Activated T-cell treated with anti-CD3 and anti-CD28 coated beads, Interleukin-2, amount 50 U/mL, for 72 hours (primary cell): ENCODE data around the gene GATA6. TPM values are rescaled to one million over a fixed set of nuclear protein-coding genes. Genes with fewer than 3 reads are reported as not detected.

ENCODE experiments used
- ATAC-seq, 2 donors: fragments of 150-1000 bp; cut with Tn5 transposase; replicated peaks in 1 of 2; 2 replicates each; pipeline ENCODE4 v1.10.0; 2021; ENCODE audit warnings: moderate library complexity in 2 of 2, mild to moderate bottlenecking in 1 of 2
- DNase-seq, 2 donors: peaks; one replicate each; pipeline ENCODE4 v3.0.0; 2021 to 2022; ENCODE audit warnings: mixed read lengths in 1 of 2
- H3K27ac Mint-ChIP-seq: one replicate; pipeline ENCODE4 v1.8.0; 2022; ENCODE audit warnings: mild to moderate bottlenecking, moderate library complexity, mixed read lengths
- H3K27me3 Mint-ChIP-seq: one replicate; pipeline ENCODE4 v1.8.0; 2022; ENCODE audit warnings: low read depth, mixed read lengths
- H3K36me3 Mint-ChIP-seq, 2 donors: one replicate each; pipeline ENCODE4 v1.8.0; 2022; ENCODE audit warnings: mixed read lengths in 2 of 2, mild to moderate bottlenecking in 1 of 2; ENCODE audit not compliant: insufficient read depth in 2 of 2
- H3K4me1 Mint-ChIP-seq: one replicate; pipeline ENCODE4 v1.8.0; 2022; ENCODE audit warnings: low read depth, mixed read lengths
- H3K4me3 Mint-ChIP-seq, 2 donors: one replicate each; pipeline ENCODE4 v1.8.0; 2022; ENCODE audit warnings: mild to moderate bottlenecking in 2 of 2, mixed read lengths in 2 of 2, moderate library complexity in 2 of 2
- H3K9me3 Mint-ChIP-seq, 2 donors: one replicate each; pipeline ENCODE4 v1.8.0; 2022; ENCODE audit warnings: mixed read lengths in 2 of 2
- total RNA-seq, 2 donors: library from RNA; stranded (reverse); gene quantifications; one replicate each; pipeline ENCODE4 v1.2.3, GENCODE V29; 2022

Gene GATA6
- total RNA-seq, 2 donors from 2014 or later: 0.39 to 0.43 TPM

GRCh38 chr18:22155584-22155983 lies 13.8 kb upstream of the GATA6 start:
- DNase-seq: no peak
- no peak overlapping the region for H3K27ac Mint-ChIP-seq
- no peaks in the 10 kb centered on the region for H3K9me3 Mint-ChIP-seq
- no peak for ATAC-seq
- H3K36me3 Mint-ChIP-seq: no peaks in the 10 kb centered on the region
- H3K4me1 Mint-ChIP-seq: no peaks in the 10 kb centered on the region
- H3K4me3 Mint-ChIP-seq: no peak overlapping the region
- H3K27me3 Mint-ChIP-seq: peaks cover 8% of the 10 kb centered on the region

DNA sequence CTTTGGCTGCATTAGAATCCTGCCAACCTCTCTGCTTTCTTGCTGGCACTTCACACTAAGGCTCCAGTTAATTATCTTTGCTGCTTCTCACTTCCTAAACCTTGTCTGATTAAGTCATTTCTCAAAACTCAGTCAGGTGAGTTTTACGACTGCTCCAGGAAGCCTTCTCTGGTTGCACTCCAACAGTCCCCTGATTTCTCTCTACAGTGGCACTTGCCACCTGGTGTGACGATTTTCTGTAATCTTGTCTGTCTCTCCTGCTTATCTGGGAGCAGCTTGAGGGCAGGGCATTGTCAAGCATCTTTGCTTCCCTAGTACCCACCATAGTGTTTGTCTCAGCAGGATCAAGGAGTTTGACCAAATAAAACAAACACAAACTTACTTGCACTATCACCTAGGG lies 10.4 kb upstream of the GATA6 start:
- no peak for DNase-seq
- H3K4me3 Mint-ChIP-seq: no peak overlapping the region
- no peaks in the 10 kb centered on the region for H3K36me3 Mint-ChIP-seq
- ATAC-seq: no peak
- peaks cover 32% of the 10 kb centered on the region for H3K27me3 Mint-ChIP-seq
- H3K27ac Mint-ChIP-seq: no peak overlapping the region
- H3K4me1 Mint-ChIP-seq: no peaks in the 10 kb centered on the region
- H3K9me3 Mint-ChIP-seq: no peaks in the 10 kb centered on the region

- Mint-ChIP-seq H3K9me3 (no peaks in the 10 kb centered on the region), H3K27ac (no peak overlapping the region), H3K36me3 (peaks cover 0 to 2% of the 10 kb centered on the region in 2 donors), H3K27me3 (peaks cover 33% of the 10 kb centered on the region), H3K4me3 (no peak overlapping the region), H3K4me1 (peaks cover 1% of the 10 kb centered on the region)
- ATAC-seq (no peak), DNase-seq (no peak)
Observed at GRCh38 chr18:22161090-22161489, 8.3 kb upstream of the GATA6 start.

GRCh38 chr18:22163416-22164161 lies 5.8 kb upstream of the GATA6 start:
- Mint-ChIP-seq H3K4me1 (peaks cover 11% of the 10 kb centered on the region), H3K36me3 (peaks cover 0 to 2% of the 10 kb centered on the region in 2 donors), H3K27ac (no peak overlapping the region), H3K4me3 (no peak overlapping the region), H3K9me3 (no peaks in the 10 kb centered on the region), H3K27me3 (peaks cover 58% of the 10 kb centered on the region)
- ATAC-seq (no peak), DNase-seq (no peak)

DNA sequence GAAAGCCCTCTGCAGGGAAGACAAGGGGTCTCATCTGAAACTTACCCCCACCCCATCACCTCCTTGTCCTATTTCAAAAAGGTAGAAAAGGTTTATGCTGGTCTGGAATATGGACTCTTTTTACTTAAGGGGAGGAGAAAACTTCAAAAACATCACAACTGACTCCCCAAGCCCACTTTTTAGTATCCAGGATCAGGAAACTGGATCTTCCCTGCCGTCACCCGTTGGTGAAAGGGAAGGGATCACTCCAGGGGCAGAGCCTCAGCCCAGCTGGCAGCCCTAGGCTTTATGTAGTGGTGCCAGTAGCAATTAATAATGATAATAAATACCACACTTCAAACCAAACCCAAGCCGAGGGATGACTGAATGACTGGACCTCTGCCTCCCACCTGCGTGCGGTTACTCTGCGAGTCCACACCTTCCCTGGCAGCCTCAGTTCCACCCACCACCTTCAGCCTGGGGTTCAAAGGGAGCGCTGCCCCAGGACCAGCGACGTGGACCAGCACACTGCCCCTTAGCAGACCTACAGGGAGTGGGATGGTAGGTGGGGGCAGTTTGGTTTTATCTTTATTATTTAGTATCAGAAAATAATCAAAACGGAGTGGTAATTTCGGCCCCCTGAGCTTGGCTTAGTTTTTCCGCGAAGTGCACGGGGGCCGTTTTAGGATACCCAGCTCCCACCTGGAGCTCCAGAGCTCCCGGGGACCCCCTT lies 4.9 kb upstream of the GATA6 start:
- Mint-ChIP-seq H3K36me3 (peaks cover 0 to 2% of the 10 kb centered on the region in 2 donors), H3K27ac (no peak overlapping the region), H3K9me3 (no peaks in the 10 kb centered on the region), H3K27me3 (peaks cover 59% of the 10 kb centered on the region), H3K4me1 (peaks cover 18% of the 10 kb centered on the region), H3K4me3 (no peak overlapping the region)
- no peak for DNase-seq
- no peak for ATAC-seq

- Mint-ChIP-seq H3K4me3 (peak overlapping the region; percentile 22 to 63), H3K9me3 (no peaks in the 10 kb centered on the region)
Observed at GRCh38 chr18:22165049-22165602, 4.3 kb upstream of the GATA6 start.

GRCh38 chr18:22165603-22166068 lies 3.8 kb upstream of the GATA6 start:
- no peak for ATAC-seq
- no peak for DNase-seq
- no peaks in the 10 kb centered on the region for H3K9me3 Mint-ChIP-seq
- no peak overlapping the region for H3K27ac Mint-ChIP-seq
- peaks cover 0 to 4% of the 10 kb centered on the region in 2 donors for H3K36me3 Mint-ChIP-seq
- peaks cover 71% of the 10 kb centered on the region for H3K27me3 Mint-ChIP-seq
- peaks cover 26% of the 10 kb centered on the region for H3K4me1 Mint-ChIP-seq
- peak overlapping the region; percentile 32 to 34 for H3K4me3 Mint-ChIP-seq

More at GRCh38 chr18:22165049-22165602, 4.3 kb upstream of the GATA6 start:
- Mint-ChIP-seq H3K27ac (no peak overlapping the region), H3K27me3 (peaks cover 66% of the 10 kb centered on the region), H3K36me3 (peaks cover 0 to 2% of the 10 kb centered on the region in 2 donors), H3K4me1 (peaks cover 22% of the 10 kb centered on the region)
- DNase-seq: no peak
- no peak for ATAC-seq

GRCh38 chr18:22166069-22166950 lies 3.1 kb upstream of the GATA6 start:
- Mint-ChIP-seq H3K27me3 (peaks cover 74% of the 10 kb centered on the region), H3K9me3 (no peaks in the 10 kb centered on the region), H3K36me3 (peaks cover 0 to 4% of the 10 kb centered on the region in 2 donors), H3K4me1 (peaks cover 26% of the 10 kb centered on the region), H3K4me3 (peak overlapping the region; percentile 32 to 34), H3K27ac (peak overlapping the region; percentile 28)
- ATAC-seq: no peak
- DNase-seq: no peak

- ATAC-seq (no peak), DNase-seq (no peak)
- Mint-ChIP-seq H3K27ac (no peak overlapping the region), H3K36me3 (peaks cover 0 to 4% of the 10 kb centered on the region in 2 donors), H3K9me3 (no peaks in the 10 kb centered on the region), H3K27me3 (peaks cover 69% of the 10 kb centered on the region), H3K4me3 (peak overlapping the region; percentile 12 to 22), H3K4me1 (peaks cover 26% of the 10 kb centered on the region)
Observed at GRCh38 chr18:22167091-22167470, 2.3 kb upstream of the GATA6 start.

DNA sequence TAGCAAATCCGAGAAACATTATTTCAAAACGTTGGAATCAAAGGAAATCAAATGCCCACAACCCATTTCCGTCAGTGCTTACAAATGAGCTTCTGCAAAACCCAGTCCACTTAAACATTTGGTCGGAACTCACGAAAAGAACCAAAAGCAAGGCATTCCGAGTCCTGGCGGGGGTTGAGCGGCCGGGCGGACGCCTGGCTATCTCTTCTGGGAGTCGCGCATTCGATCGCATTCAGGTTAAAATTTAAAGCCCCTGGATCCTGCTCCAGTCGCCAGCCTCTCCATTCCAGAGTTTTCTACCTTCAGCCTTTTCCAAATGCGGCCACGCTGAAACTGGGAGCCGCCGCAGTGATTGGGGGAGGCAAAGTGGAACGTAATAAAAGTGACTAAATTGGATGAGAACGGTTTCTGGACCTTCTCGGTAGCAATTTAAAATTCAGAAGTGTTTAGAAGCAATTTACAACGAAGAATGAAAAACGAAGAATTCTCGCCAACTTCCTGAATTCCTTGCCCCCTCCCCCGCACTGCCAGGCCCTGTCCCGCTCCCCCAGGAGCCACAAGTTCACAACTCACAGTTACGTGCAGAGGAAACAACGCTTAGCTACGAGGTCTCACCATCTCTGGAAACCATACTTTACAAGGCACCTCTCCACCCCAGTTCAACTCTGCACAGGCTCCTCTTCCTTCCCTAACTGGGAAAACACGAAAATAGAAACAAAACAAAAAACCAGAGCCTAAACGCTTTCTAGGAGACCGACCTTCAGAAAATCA lies 1.7 kb upstream of the GATA6 start:
- DNase-seq: no peak
- Mint-ChIP-seq H3K9me3 (no peaks in the 10 kb centered on the region), H3K27ac (no peak overlapping the region), H3K27me3 (peaks cover 68% of the 10 kb centered on the region), H3K36me3 (peaks cover under 1 to 4% of the 10 kb centered on the region in 2 donors), H3K4me1 (peaks cover 26% of the 10 kb centered on the region), H3K4me3 (peak overlapping the region; percentile 62 to 71)
- no peak for ATAC-seq

DNA sequence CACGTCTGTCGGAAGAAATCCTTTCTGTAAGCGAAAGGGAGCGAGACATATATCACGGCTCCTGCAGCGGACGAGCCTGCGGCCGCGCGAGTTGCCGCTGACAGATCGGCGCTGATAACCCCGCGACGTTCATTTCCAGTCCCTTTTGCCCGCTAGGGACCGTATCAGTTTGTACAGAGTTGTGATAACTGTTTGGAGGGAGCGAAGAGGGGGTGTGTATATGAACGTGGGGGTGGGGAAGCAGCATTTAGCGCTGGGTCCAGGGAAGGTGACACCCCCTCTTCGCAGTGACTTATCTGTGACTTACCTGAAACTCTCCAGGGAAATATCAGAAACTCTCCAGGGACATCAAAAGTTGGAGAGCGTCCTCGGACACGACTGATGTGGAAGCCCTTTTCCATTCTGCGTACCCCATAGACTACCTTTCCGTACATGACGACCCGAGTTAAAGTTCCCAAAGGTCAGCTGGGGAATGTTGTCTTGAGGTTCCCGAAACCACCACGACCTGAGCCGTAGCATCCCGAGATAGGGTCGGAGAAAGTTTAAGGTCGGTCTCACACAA lies 948 bp upstream of the GATA6 start:
- Mint-ChIP-seq H3K36me3 (peaks cover 1 to 4% of the 10 kb centered on the region in 2 donors), H3K27me3 (peaks cover 69% of the 10 kb centered on the region), H3K9me3 (no peaks in the 10 kb centered on the region), H3K27ac (no peak overlapping the region), H3K4me3 (peak overlapping the region; percentile 62 to 71), H3K4me1 (peaks cover 26% of the 10 kb centered on the region)
- ATAC-seq (no peak), DNase-seq (peak; percentile 34)
